ENCODE measurements around the gene LAMC1.

Gene LAMC1

DNA sequence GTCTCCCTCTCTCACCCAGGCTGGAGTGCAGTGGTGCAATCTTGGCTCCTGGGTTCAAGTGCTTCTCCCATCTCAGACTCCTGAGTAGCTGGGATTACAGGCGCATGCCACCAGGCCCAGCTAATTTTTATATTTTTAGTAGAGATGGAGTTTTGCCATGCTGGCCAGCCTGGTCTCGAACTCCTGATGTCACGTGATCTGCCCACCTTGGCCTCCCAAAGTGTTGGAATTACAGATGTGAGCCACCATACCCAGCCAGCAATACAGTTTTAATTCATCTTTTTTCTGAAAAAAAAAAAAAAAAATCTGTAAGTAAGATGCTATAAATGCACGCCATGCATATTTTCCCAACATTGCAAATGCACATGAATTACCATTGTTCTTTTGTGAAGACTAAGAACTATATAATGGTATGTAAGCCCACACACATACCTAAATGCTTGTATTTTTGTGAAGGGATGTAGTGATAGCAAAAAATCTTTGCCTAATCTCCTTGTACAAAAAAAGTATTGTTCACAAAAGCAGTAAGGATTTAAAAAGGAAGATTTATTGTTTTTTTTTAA, 170.8 kb downstream of the LAMC1 start:
- DNase-seq (ENCODE audit: low spot score) = no peak

DNA sequence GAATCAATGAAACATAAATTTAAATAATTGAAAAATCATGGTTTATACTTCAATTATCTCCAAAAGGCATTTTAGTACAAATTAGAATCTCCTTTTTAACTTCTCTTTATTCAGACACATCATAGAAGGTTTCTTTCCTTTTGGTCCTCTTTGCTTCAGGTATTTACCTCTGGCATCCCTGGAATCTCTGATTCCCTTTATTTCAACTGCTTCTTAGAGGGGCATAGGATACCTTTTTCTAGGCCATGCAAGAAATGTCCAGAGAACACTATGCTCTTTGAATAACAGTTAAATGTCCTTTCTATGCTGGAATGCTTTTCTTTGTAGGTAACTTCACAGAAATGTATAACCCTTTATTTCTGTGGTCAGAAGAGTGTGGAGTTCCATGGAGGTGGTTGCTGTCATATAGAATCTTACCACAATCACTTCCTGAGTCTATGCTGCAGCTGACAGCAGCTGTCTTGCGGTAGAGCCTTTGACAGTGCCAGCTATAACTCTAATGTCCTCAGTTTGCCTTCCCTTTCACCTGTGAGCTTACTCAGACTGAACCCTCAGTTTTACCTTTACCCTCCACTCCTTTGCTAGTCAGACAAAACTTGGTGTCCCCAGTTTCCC, 171.4 kb downstream of the LAMC1 start:
- DNase-seq (ENCODE audit: low spot score) = no peak

DNA sequence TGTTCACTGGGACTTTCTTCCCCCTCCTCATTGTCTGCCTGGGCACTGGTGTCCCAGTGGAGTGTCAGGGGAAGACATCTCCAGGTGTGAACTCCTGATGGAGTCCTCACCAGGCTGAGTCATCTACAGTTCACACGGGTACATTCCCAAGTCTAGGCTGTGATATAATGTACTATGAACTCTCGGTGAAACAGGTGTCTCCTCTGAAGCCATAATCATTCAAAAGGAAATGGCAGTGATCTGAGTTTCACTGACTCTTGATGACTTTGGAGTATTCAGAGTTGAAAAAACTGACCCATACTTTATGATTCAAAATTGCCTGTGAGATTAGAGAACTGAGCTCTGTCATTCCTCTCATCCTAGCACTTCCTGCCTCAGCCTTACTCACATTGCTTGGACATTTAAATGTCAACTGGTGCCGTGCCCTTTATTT, 171.9 kb downstream of the LAMC1 start:
- no peak for DNase-seq (ENCODE audit: low spot score)

All from iPS-NIHi11 (cell line).